GM18526 (cell line): ENCODE measurements around the gene LRRC14B.

Experiments
- POLR2A ChIP-seq: IDR thresholded peaks from 3 replicates; pipeline ENCODE4 v1.6.1; 2011; ENCODE audit not compliant: insufficient read length; ENCODE audit errors: extremely low read depth

LRRC14B gene

GRCh38 chr5:157126-157715, 34.1 kb upstream of the LRRC14B start:
- TF ChIP-seq POLR2A = no peak

- TF ChIP-seq POLR2A = no peak
Observed at GRCh38 chr5:157801-158200, 33.5 kb upstream of the LRRC14B start.

GRCh38 chr5:158807-159447, 32.4 kb upstream of the LRRC14B start:
- no peak for TF ChIP-seq POLR2A

DNA sequence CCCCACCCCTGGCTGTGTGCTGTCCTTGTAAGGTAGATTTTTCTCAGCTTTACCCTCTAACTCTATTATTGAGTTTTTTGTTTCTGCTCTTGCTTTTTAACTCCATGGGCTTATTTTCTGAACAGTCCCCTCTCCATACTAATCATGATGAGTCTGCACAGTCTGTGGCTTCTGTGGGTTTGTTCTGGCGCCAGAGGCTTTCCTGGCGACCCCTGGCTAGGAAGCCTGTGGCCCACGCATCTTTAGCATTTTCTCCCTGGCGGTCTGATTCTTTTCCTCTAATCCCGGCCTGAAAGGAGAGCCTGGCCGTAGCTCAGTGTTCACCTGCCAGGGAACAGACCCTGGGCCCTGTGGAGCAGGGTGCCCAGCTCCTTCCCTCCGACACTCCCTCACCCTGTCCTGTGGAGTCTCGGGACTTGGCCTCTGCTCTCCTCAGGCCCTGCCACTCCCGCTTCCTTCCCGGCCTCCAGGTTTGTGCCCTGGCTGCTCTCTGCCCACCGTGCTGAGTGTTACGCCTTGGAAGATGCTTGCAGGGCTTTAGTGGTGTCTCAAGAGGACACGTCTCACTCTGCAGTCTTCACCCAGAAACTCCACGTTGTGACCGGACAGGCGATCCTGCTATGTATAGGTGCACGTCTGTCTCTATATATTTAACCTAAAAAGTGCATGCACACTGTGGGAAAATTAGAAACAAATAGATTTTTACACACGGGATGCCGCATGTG, 31.7 kb upstream of the LRRC14B start:
- TF ChIP-seq POLR2A = no peak

DNA sequence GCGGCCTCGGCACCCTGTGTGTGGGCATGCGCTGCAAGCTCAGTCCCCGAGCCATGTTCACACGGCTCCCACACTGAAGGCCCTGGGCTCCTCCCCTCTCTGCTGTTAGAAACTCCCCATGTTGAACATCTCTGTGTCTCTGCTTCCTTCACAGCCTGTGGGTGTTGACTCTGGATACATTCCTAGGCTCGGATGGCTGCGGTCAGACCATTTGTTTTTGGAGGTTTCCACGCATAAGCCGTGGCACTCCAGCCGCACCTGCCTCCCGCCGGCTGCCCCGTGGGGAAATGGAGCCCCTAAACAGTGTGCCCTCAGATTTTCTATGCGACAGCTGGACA, 31.2 kb upstream of the LRRC14B start:
- TF ChIP-seq POLR2A = no peak

DNA sequence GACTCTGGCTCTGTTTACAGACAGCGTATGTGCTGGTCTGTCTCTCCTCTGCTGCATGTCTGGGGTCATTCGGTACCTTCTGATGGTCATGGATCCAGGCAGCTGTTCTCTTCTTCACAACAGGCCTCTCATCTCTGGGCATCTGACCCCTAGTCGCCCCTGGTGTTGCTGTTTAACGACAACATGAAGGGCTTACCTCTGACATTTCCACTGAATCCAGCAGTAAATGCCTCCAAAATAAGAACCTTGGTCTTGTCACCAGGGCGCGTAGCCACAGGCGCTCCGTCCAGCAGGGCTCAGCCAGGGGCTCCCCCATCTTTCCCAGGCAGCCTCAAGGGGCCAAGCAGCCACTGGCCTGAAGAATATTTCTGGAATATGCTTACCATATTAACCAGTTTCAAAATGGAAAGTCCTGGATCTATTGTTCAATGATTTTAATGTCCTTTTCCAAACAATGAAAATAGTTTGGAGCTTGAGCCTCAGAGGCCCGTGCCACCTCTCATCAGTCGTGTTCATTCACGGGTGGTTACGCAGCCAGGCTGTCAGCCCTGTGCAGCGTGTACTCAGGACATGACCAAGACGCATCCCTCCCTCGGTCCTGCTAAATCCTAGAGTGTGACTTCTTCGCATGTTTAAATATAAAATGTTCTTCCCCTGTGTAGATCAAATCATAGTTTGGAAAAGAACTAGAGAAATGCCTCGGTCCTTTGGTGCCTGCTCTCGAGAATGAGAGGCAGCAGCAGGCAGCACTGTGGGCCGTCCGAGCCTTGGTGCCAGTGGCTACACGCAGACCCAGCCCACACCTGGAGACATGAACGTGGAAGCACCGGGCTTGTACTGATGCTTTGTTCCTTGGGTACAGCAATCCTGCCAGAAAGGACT, 30.1 kb upstream of the LRRC14B start:
- TF ChIP-seq POLR2A = no peak

DNA sequence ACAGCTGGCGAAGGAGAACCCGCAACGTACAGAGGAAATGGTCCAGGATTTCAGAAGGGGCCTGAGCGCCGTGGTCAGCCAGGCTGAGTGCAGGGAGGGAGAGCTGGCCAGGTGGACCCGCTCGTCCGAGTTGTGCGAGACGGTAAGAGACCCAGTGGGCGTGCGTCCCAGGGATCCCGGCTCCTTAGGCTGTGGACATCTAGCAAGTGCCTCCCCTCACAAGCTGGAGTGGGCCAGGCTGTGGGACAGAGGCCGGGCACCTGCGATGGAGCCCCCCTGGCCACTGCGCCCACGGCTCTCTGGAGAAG, 29.5 kb upstream of the LRRC14B start:
- TF ChIP-seq POLR2A = no peak

DNA sequence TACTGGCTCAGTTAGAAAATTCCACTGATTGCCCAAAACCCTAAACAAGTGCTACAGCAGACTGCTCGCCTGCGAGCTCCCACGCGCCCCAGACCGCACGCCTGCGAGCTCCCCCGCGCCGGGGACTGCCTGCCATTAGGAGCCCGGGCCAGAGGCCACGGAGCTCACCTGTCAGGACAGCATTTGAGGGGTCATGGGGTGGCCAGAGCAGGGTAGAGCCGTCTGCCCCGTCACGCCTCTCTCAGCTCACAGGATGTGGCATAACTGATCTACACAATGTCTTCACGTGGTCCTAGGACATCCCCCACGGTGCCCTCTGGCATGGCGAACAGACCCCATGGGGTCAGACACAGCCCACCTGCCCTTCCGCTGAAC, 29.1 kb upstream of the LRRC14B start:
- TF ChIP-seq POLR2A = no peak

- no peak for TF ChIP-seq POLR2A
Observed at GRCh38 chr5:162565-163337, 28.5 kb upstream of the LRRC14B start.

DNA sequence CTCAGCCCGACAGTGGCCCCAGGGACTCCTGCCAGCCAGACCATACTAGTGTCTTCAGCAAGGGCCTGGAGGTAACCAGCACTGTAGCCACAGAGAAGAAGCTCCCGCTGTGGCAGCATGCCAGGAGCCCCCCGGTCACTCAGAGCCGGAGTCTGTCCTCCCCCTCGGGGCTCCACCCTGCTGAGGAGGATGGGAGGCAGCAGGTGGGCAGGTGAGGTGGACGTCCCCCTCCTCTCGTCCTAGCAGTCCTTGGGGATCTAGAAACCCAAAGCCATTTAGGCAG, 28.0 kb upstream of the LRRC14B start:
- TF ChIP-seq POLR2A = no peak

- no peak for TF ChIP-seq POLR2A
Observed at GRCh38 chr5:163841-164240, 27.5 kb upstream of the LRRC14B start.

DNA sequence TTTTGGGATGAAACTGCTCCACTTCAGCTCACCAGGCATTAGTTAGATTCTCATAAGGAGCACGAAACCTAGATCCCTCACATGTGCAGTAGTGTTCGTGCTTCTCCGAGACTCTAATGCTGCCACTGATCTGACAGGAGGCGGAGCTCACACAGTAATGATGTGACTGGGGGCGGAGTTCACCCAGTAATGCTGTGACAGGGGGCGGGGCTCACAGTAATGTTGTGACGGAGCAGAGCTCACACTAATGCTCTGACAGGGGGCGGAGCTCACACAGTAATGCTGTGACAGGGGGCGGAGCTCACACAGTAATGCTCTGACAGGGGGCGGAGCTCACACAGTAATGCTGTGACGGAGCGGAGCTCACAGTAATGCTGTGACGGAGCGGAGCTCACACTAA, 27.1 kb upstream of the LRRC14B start:
- TF ChIP-seq POLR2A = no peak

DNA sequence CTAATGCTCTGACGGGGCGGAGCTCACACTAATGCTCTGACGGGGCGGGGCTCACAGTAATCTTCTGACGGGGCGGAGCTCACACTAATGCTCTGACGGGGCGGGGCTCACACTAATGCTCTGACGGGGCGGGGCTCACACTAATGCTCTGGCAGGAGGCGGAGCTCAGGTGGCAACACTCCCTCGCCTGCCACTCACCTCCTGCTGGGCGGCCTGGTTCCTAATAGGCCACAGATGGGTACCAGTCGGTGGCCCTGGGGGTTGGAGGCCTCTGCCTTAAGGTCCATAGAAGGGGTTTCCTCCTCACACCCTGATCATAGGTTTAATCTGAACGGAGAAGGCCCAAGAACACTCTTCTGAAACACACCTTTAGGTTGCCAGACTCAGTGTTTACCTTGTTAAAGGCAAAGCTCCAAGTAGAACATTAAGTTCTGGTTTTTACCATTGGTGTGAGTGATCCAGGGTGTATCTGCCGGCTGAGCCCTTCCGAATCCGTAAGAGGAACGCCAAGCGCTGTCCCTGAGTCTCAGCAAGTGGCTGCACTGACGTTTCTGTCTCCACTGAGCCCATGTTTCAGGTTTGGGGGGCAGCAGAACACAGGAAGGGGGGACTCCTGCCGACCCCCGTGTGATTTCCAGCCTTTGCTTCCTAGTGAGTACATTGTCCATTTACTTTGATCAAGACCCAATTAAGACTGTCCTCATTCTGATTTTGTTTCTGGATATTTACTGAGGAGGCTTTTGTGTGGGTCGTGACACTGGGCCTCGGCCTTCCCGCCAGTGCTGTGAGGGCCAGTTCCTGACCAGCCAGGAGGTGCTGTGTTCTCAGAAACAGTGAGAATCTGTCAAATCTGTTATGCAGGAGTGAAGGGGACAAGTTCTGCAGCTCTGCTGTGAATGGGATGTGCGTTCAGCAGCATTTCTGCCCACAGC, 24.6 kb upstream of the LRRC14B start:
- no peak for TF ChIP-seq POLR2A

DNA sequence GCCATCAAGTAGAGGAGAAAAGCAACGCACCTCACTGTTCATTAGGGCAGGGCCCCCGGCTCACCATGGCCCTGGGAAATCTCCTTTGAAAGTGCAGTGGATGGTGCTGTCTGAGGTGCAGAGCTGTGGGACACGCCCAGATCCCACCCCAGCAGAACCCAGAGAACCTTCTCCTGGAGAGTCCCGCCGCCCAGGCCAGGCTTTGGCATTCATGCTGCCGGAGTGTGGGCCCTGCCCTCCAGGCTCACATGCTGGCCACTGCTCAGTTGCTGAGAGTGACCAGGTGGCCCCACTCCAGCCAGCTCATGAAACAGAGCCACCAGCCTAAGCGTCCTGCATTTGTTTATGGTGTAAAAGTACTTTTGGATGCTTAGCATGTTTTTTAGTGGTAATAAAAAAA, 23.8 kb upstream of the LRRC14B start:
- TF ChIP-seq POLR2A = no peak
